Thyroid gland (tissue), 4 donors: ENCODE measurements around the gene CCND2. TPM values are rescaled to one million over a fixed set of nuclear protein-coding genes. Genes with fewer than 3 reads are reported as not detected.
A peak's percentile ranks its signal among the peaks of the same experiment; 100 is the strongest.

ENCODE experiments used
- DNase-seq, 2 donors: peaks; one replicate each; pipeline ENCODE4 v3.0.0-alpha.2; 2019
- H3K27ac ChIP-seq, 3 donors: fragments of 200-600 bp; sonication (generic); 1 replicate in 2 of 3; 2 replicates in 1 of 3; pipeline ENCODE4 v1.5.1; 2016 to 2019; ENCODE audit warnings: mild to moderate bottlenecking in 1 of 3, moderate library complexity in 1 of 3
- H3K27me3 ChIP-seq: fragments of 200-600 bp; sonication (generic); one replicate; pipeline ENCODE4 v1.5.1; 2019
- H3K36me3 ChIP-seq, 2 donors: fragments of 200-600 bp; sonication (generic); one replicate each; pipeline ENCODE4 v1.5.1; 2016 to 2019
- H3K4me1 ChIP-seq, 2 donors: fragments of 200-600 bp; sonication (generic); one replicate each; pipeline ENCODE4 v1.5.1; 2017 to 2019
- H3K4me3 ChIP-seq, 3 donors: fragments of 200-600 bp; sonication (generic); replicated peaks in 1 of 3; 1 replicate in 2 of 3; 2 replicates in 1 of 3; pipeline ENCODE4 v1.5.1; 2016; ENCODE audit warnings: mild to moderate bottlenecking in 1 of 3
- H3K9me3 ChIP-seq: fragments of 200-600 bp; sonication (generic); one replicate; pipeline ENCODE4 v1.5.1; 2017
- POLR2A ChIP-seq, 2 donors: fragments of 450-650 bp; IDR thresholded peaks; one replicate each; pipeline ENCODE4 v1.6.1; 2017; ENCODE audit warnings: antibody characterized with exemption in 2 of 2, mild to moderate bottlenecking in 2 of 2, moderate library complexity in 1 of 2
- WGBS, 2 donors: methylation state at CpG; one replicate each; pipeline ENCODE4 v1.1.5; 2017; 5-methylcytosine and 5-hydroxymethylcytosine counted together
- intact Hi-C: fragments of 100-400 bp; cut with DNase I; formaldehyde crosslinking; loops from one replicate; pipeline ENCODE4 v1.15.1; 2023
- total RNA-seq, 4 donors: library from RNA; depleted of rRNA; stranded (reverse); fragments of >200 nt; gene quantifications; one replicate each; pipeline ENCODE4 v1.2.3, GENCODE V29; 2016
- TF ChIP-seq, protein P1 (sequence below), 6 experiments: fragments of 200-600 bp in 3 of 6; fragments of 450-650 bp in 3 of 6; sonication (generic) in 3 of 6; IDR thresholded peaks; one replicate each; pipeline ENCODE4 v1.5.1; 2016 to 2019; ENCODE audit warnings: antibody characterized with exemption in 6 of 6, mild to moderate bottlenecking in 2 of 6, inconsistent platforms in 1 of 6, moderate library complexity in 1 of 6

The CCND2 gene
- total RNA-seq, 4 donors from 2014 or later = 81.4 to 135 (median 122) TPM

DNA sequence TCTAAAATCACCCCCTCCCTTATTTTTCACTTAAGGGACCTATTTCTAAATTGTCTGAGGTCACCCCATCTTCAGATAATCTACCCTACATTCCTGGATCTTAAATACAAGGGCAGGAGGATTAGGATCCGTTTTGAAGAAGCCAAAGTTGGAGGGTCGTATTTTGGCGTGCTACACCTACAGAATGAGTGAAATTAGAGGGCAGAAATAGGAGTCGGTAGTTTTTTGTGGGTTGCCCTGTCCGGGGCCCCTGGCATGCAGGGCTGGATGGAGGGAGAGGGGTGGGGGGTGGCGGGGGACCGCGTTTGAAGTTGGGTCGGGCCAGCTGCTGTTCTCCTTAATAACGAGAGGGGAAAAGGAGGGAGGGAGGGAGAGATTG, 300 bp upstream of the CCND2 start:
- DNase-seq = no peak
- TF ChIP-seq, protein P1, sequence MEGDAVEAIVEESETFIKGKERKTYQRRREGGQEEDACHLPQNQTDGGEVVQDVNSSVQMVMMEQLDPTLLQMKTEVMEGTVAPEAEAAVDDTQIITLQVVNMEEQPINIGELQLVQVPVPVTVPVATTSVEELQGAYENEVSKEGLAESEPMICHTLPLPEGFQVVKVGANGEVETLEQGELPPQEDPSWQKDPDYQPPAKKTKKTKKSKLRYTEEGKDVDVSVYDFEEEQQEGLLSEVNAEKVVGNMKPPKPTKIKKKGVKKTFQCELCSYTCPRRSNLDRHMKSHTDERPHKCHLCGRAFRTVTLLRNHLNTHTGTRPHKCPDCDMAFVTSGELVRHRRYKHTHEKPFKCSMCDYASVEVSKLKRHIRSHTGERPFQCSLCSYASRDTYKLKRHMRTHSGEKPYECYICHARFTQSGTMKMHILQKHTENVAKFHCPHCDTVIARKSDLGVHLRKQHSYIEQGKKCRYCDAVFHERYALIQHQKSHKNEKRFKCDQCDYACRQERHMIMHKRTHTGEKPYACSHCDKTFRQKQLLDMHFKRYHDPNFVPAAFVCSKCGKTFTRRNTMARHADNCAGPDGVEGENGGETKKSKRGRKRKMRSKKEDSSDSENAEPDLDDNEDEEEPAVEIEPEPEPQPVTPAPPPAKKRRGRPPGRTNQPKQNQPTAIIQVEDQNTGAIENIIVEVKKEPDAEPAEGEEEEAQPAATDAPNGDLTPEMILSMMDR (IDR thresholded peaks at IDR 0.05) = no peak
- Histone ChIP-seq H3K27me3 (no peaks in the 10 kb centered on the region), H3K27ac (peak overlapping the region; percentile 42 to 97 (median 94)), H3K9me3 (no peaks in the 10 kb centered on the region), H3K4me3 (peak overlapping the region in 2 of 3 donors; percentile 15 to 79), H3K4me1 (peaks cover 35 to 49% of the 10 kb centered on the region in 2 donors), H3K36me3 (no peaks in the 10 kb centered on the region)
- 1 to 2% methylated on average over 10 of the region's 10 CpGs for WGBS, 2 donors
- intact Hi-C loops = loop anchor here (5.0 kb wide), 1 partner anchor 1196 kb away; the partner anchor contains the start of gene TSPAN9

DNA sequence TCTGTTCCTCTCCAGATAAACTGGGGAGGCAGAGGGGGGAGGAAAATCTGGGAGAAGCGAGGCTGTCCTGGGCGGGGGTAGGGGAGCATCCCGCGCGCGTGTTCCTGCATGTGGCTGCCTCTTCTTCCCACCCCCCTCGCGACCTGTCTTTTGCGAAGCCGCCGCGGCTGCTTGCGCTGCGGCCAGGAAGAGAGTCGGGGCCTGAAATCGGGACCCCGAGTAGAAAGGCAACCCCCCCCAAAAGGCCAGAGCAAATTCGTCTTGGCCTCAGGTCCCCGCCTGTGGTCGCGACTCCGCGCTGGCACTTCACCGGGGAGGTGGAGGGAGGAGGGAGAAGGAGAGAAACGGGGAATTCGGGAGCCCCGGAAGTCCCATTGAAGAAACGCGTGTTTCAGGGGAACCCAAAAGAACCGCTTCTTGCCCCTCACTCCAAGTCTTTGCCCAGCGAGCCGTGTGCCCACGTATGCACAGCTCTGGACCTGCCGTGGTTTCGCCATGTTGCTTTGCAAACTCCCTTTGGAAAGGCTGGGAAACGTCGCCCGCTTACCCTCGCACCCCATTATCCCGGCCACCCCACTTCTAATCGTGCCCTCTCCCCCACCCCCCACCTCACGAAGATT, 944 bp downstream of the CCND2 start:
- peak; percentile 42 to 48 for DNase-seq
- intact Hi-C loops = loop anchor here (5.0 kb wide), 5 partner anchors 167 to 1197 kb away; partner anchors contain the start of genes PARP11 and TSPAN9

DNA sequence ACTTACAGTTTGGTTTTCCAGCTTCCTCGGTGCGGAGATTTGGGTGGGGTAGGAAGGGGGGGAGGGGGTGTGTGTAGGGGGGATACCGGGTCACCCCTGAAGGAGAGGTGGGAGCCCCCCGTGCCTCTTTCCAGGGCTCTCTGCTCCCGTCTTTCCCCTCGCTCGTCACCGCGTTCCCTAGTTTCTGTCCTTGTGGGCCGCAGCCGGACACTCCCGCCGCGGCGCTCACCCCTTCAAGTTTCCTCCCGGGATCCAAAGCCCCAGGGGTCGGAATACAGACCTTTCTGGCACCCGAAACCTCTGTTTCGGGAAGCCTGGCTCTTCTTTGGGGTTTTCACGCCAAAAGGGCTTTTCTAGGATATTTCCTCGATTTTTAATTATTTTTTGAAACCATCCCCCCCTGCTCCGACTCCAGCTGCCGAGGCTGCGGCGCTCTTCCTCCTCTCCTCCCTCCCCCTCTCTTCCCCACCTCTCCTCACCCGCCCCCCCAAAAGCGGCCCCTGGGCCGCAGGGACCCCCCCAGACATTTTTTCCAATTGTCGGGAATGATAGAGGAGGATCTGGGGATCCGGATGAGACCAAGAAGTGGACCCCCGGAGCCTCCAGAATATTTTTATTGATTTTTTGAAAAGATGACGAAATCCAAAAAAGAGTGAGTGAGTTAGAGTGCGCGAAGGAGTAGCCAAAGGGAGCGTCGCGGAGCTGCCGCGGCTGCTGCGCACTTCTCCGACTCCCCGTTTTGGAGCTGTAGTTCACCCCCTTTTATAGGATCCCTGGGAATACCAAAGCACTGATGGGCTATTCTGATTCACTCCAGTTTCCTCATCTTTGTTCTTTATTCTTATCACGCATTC, 1.7 kb downstream of the CCND2 start:
- WGBS, 2 donors = 1 to 4% methylated on average over 42 to 43 of the region's 43 CpGs
- H3K4me3 ChIP-seq = peak overlapping the region; percentile 72 to 84 (median 79)
- no peak for TF ChIP-seq POLR2A (IDR thresholded peaks at IDR 0.05)
- TF ChIP-seq, protein P1 (IDR thresholded peaks at IDR 0.05) = no peak
- H3K27ac ChIP-seq = peak overlapping the region; percentile 82 to 97 (median 94)
- peak; percentile 26 to 27 for DNase-seq
- H3K27me3 ChIP-seq = no peaks in the 10 kb centered on the region
- no peaks in the 10 kb centered on the region for H3K9me3 ChIP-seq
- H3K36me3 ChIP-seq = peaks cover 3 to 12% of the 10 kb centered on the region in 2 donors
- intact Hi-C loops = loop anchor here (5.0 kb wide), 4 partner anchors 168 to 403 kb away; partner anchors contain the start of gene PARP11
- peaks cover 42 to 55% of the 10 kb centered on the region in 2 donors for H3K4me1 ChIP-seq

More for the DNA sequence above, 944 bp downstream of the CCND2 start:
- Histone ChIP-seq H3K27ac (peak overlapping the region; percentile 82 to 97 (median 94)), H3K27me3 (no peaks in the 10 kb centered on the region), H3K9me3 (no peaks in the 10 kb centered on the region), H3K4me3 (peak overlapping the region; percentile 72 to 84 (median 79)), H3K4me1 (peaks cover 41 to 60% of the 10 kb centered on the region in 2 donors), H3K36me3 (peaks cover 0 to 4% of the 10 kb centered on the region in 2 donors)
- WGBS, 2 donors = 0 to 1% methylated on average over 24 to 34 of the region's 42 CpGs
- TF ChIP-seq, protein P1 (IDR thresholded peaks at IDR 0.05) = no peak
- TF ChIP-seq POLR2A (IDR thresholded peaks at IDR 0.05) = peak in 1 of 2 donors; percentile 38

DNA sequence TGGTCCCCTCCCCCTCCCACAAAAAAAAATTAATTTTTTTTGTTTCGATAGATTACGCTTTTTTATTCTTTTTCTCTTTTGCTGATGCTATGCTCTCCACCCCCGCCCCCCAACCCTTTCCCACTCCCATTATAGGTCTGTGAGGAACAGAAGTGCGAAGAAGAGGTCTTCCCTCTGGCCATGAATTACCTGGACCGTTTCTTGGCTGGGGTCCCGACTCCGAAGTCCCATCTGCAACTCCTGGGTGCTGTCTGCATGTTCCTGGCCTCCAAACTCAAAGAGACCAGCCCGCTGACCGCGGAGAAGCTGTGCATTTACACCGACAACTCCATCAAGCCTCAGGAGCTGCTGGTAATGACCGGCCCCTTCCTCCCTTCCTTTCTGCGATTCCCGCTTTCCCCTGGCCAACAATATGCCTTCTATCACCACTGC, 2.3 kb downstream of the CCND2 start:
- Histone ChIP-seq H3K4me3 (peak overlapping the region in 1 of 3 donors; percentile 79), H3K27ac (peak overlapping the region; percentile 82 to 97 (median 94)), H3K27me3 (no peaks in the 10 kb centered on the region), H3K4me1 (peaks cover 47 to 58% of the 10 kb centered on the region in 2 donors), H3K9me3 (no peaks in the 10 kb centered on the region), H3K36me3 (peaks cover 8 to 17% of the 10 kb centered on the region in 2 donors)
- intact Hi-C loops = loop anchor here (5.0 kb wide), 4 partner anchors 169 to 404 kb away; partner anchors contain the start of gene PARP11
- 43 to 47% methylated on average over 14 of the region's 14 CpGs for WGBS, 2 donors
- peak; percentile 47 to 59 for DNase-seq
- TF ChIP-seq, protein P1 (IDR thresholded peaks at IDR 0.05) = no peak
- TF ChIP-seq POLR2A (IDR thresholded peaks at IDR 0.05) = no peak
